DLD1 (cell line): ENCODE measurements around the gene KLHL5.
"Not testable (repeated sequence)": the region's sequence is repeated elsewhere in the genome, so short reads cannot be mapped to it uniquely, and the experiment has no call there.

Experiments
- in situ Hi-C: cut with HindIII; loops from 2 replicates; pipeline ENCODE4 v1.10.0; 2017; ENCODE audit warnings: low sequenced_read_pairs

The KLHL5 gene

DNA sequence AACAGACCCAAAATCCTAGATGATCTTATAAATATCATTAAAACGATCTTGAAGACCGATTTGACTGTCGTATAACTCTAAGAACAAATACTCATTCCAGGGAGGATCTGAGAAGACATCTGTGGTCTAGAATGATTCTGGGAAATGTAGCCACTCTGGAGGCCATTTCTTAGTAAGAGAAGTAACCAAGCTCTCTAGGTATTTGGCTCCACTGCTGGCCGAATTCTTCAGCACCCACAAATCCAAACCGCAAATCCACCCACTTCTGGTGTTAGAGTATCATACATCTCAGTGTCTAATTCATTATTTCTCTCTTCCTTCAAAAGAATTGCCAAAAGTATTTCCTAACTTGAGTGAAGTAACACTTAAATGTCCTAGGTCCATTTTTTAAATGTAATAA is 23.9 kb downstream of the KLHL5 start:
- in situ Hi-C loops, result no loop called here

DNA sequence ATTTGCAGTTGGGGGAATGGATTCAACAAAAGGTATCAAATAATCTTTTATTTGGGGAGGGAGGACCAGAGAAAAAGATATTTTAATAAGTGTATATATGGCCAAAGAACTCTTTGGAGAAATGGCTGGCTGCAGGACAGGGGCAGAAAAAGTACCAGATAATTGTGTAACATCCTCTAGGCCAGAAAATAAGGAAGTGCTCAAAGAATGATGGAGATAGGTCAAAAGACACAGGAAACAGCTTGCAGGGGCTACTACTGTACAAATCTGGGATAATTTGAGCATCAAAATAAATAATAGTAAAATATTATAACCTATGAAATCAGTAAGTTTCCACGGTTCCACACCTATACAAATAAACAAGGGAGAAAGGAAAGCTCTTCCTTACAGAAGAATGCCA is 34.8 kb downstream of the KLHL5 start:
- in situ Hi-C loops, result no loop called here

DNA sequence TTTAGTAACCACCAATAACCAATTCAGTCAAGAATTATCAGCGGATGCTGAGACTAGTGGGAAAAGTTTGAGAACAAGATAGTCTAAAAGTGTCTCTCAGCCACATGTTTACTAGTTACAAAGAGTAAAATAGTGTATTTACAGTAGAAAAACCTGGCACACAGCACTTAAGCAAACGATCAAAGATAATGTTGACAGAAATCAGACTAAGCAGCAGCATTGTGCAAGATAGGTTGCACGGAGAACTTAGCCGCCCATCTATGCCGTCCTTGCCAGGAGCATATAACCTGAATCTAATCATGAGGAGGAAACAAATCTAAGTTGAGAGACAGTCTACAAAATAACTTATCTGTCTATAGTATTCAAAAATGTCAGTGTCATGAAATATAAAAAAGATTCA is 35.3 kb downstream of the KLHL5 start:
- in situ Hi-C loops, result no loop called here

DNA sequence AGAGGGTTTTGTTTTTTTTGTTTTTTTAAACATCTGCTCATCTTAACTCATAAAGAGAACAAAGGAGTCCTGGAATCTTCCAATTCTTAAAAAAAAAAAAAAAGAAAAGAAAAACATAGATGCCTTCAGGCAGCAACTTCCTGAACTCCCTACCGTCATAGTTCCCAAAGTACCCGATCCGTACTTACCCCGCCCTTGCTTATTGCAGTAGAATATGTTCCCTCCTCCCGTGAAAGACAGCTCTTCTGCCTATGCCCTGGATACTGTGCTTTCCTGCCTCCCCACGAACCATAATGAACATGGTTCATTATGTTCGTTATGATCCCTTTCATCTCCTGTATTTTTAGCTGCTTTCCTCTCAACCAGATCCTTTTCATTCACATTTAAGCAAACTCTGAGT is 40.3 kb downstream of the KLHL5 start:
- in situ Hi-C loops, result no loop called here

- in situ Hi-C loops, result no loop called here
Observed at GRCh38 chr4:39103291-39103690, 41.3 kb downstream of the KLHL5 start.

GRCh38 chr4:39104255-39104654 is 42.2 kb downstream of the KLHL5 start:
- in situ Hi-C loops, result no loop called here

GRCh38 chr4:39106011-39106410 is 44.0 kb downstream of the KLHL5 start:
- in situ Hi-C loops, result no loop called here

GRCh38 chr4:39114436-39114835 is 52.4 kb downstream of the KLHL5 start:
- in situ Hi-C loops, result no loop called here

GRCh38 chr4:39118034-39118658 is 56.1 kb downstream of the KLHL5 start:
- in situ Hi-C loops, result no loop called here

DNA sequence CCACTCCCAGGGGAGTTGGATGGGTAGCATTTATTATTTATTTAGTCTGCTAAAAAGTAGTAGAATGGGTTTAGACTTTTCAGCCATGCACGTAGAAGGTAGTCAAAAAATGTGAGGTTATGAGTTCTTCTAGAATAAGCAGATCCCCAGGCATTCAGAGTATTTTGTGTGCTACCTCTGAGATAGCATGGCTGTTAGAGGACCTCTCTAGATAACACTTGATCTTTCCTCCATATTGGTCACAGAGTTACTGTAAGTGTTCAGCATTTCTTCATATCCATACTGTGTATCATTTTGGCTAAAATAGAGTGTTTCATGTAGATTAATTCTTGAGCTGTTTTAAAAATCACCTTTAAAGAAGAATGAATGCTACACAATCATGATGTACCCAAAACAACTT is 58.4 kb downstream of the KLHL5 start:
- in situ Hi-C loops, result no loop called here

GRCh38 chr4:39124885-39125599 is 63.0 kb downstream of the KLHL5 start:
- in situ Hi-C loops, result no loop called here

GRCh38 chr4:39125600-39125985 is 63.6 kb downstream of the KLHL5 start:
- in situ Hi-C loops, result no loop called here

DNA sequence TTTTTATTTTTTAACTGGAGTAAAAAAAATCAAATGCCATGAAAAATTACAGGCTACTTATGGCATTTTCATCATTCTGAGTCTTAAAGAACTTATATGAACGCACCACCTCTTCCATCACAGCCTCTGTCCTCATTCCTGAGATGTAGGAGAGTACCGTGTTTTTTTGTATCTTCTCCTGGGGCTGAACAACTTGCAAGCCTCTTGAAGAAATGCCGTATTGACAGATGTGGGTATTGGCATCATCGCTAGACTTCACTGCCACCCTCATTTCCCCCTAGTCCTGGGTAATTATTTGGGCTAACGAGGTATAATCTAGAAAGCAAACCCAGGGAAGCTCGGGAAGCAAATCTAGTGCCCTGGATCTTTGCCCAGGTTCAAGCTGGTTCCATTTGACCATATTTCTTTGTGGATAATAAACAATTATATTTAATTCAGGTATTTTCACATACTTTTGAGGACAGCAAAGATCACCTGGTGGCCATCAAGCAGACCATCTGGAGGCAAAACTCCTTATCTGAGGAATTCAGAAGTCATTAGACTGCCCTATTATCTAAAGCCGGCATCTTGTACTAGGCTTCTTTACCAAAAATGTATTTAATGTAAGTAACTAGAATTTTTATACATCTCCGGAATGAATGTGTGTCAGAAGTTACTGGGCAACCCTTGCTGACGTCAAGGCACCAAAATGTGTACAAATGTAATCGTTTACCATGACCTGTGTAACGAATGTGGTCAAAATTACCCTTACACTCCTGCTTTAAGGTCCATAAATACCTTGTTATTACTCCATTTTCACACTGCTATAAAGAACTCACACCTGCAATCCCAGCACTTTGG is 64.4 kb downstream of the KLHL5 start:
- in situ Hi-C loops, result no loop called here

DNA sequence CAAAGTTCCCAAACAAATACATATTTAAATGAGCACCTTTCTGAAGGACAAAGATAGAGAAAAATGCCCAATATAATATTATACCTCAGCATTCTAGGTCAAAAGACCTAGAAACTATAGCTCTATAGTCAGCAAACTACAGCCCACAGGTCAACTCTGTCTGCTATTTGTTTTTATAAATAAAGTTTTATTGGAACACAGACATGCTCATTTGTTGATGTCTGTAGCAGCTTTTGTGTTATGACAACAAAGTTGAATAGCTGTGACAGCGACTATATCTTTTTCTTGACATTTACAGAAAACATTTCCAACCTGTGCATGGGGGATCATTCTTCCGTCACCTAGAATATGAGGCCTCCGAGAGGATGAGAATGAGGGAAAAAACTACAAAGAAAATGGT is 71.6 kb downstream of the KLHL5 start:
- in situ Hi-C loops, result no loop called here

GRCh38 chr4:39134683-39135306 is 72.8 kb downstream of the KLHL5 start:
- in situ Hi-C loops, result no loop called here

DNA sequence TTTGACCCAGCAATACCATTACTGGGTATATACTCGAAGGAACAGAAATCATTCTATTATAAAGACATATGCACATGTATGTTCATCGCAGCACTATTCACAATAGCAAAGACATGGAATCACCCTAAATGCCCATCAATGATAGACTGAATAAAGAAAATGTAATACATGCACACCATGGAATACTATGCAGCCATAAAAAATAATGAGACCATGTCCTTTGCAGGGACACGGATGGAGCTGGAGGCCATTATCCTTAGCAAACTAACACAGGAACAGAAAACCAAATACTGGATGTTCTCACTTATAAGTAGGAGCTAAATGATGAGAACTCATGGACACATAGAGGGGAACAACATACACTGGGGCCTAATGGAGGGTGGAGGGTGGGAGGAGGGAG is 76.2 kb downstream of the KLHL5 start:
- in situ Hi-C loops, result not testable (repeated sequence)

- in situ Hi-C loops, result no loop called here
Observed at GRCh38 chr4:39146211-39146610, 84.2 kb downstream of the KLHL5 start.

DNA sequence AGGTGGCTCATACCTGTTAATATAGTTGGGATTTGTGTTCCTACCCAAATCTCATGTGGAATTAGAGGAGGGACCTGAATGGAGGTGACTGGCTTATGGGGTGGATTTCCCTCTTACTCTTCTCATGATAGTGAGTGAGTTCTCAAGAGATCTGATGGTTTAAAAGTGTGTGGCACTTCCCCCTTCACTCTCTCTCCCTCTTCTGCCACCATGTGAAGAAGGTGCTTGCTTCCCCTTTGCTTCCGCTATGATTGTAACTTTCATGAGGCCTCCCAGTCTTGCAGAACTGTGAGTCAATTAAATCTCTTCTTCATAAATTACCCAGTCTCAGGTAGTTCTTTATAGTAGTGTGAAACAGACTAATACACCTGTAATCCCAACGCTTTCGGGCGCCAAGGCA is 92.0 kb downstream of the KLHL5 start:
- in situ Hi-C loops, result loop anchor here (25.0 kb wide), 1 partner anchor 267 kb away; no protein-coding TSS in a partner anchor

- in situ Hi-C loops, result loop anchor here (25.0 kb wide), 1 partner anchor 270 kb away; no protein-coding TSS in a partner anchor
Observed at GRCh38 chr4:39157520-39157919, 95.5 kb downstream of the KLHL5 start.

GRCh38 chr4:39166177-39166576 is 104.1 kb downstream of the KLHL5 start:
- in situ Hi-C loops, result loop anchor here (25.0 kb wide), 1 partner anchor 279 kb away; no protein-coding TSS in a partner anchor

DNA sequence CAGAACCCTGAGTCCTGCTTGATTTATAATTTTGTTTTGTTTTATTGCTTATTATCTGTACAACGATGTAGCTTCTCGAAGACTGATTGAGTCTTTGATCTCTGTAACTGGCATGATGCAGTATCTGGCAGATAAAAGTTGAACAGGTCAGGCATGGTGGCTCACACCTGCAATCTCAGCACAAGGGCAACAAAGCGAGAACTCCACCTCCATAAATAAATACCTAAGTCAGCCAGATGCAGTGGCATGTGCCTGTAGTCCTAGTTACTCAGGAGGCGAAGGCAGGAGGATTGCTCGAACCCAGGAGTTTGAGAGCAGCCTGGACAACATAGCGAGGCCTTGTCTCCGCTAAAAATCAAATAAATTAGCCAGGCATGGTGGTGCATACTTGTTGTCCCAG is 104.6 kb downstream of the KLHL5 start:
- in situ Hi-C loops, result loop anchor here (25.0 kb wide), 1 partner anchor 279 kb away; no protein-coding TSS in a partner anchor
